CD4-positive, alpha-beta T cell treated with Interleukin-17A for 1 hour (primary cell): Measurements from ENCODE around the gene FRMPD3.

Experiments used
- DNase-seq: peaks from one replicate; pipeline ENCODE4 v3.0.0-alpha.2; 2020

Gene FRMPD3

GRCh38 chrX:107482046-107482445, 32.6 kb downstream of the FRMPD3 start:
- no peak for DNase-seq

GRCh38 chrX:107484002-107484726, 34.7 kb downstream of the FRMPD3 start:
- DNase-seq: no peak

- DNase-seq: no peak
Measured at GRCh38 chrX:107485013-107485412, 35.6 kb downstream of the FRMPD3 start.

GRCh38 chrX:107493141-107493540, 43.7 kb downstream of the FRMPD3 start:
- no peak for DNase-seq

GRCh38 chrX:107496786-107497185, 47.3 kb downstream of the FRMPD3 start:
- no peak for DNase-seq
